Endodermal cell (in vitro differentiated cells): Measurements from ENCODE around the gene BCL2L12. TPM values are rescaled to one million over a fixed set of nuclear protein-coding genes. Genes with fewer than 3 reads are reported as not detected.

Experiments
- DNase-seq: peaks from one replicate; pipeline ENCODE4 v3.0.0-alpha.2; 2017
- H3K27ac ChIP-seq: 2 replicates; pipeline ENCODE4 v1.5.1; 2013; ENCODE audit warnings: mild to moderate bottlenecking, low read depth, low read length, moderate library complexity
- H3K27me3 ChIP-seq: 2 replicates; pipeline ENCODE4 v1.6.1; 2013; ENCODE audit warnings: mild to moderate bottlenecking, low read length, moderate library complexity; ENCODE audit not compliant: insufficient read depth, control insufficient read depth, poor library complexity, severe bottlenecking
- H3K36me3 ChIP-seq: 2 replicates; pipeline ENCODE4 v1.7.0; 2013; ENCODE audit warnings: mild to moderate bottlenecking, low read length, moderate library complexity; ENCODE audit not compliant: control insufficient read depth, insufficient read depth
- H3K4me1 ChIP-seq: one replicate; pipeline ENCODE4 v1.7.0; 2013; ENCODE audit warnings: low read length; ENCODE audit not compliant: control insufficient read depth, insufficient read depth
- H3K4me3 ChIP-seq: 2 replicates; pipeline ENCODE4 v1.5.1; 2013; ENCODE audit warnings: mild to moderate bottlenecking, low read length, moderate library complexity
- H3K9ac ChIP-seq: 2 replicates; pipeline ENCODE4 v1.6.1; 2013; ENCODE audit warnings: mild to moderate bottlenecking, low read length, moderate library complexity; ENCODE audit not compliant: poor library complexity, severe bottlenecking; ENCODE audit errors: extremely low read depth
- H3K9me3 ChIP-seq: 2 replicates; pipeline ENCODE4 v1.6.1; 2013; ENCODE audit warnings: mild to moderate bottlenecking, low read length, moderate library complexity; ENCODE audit not compliant: control insufficient read depth
- H3K27ac Mint-ChIP-seq: 2 replicates; pipeline ENCODE4 v1.8.0; 2020; ENCODE audit warnings: mixed read lengths
- H3K27me3 Mint-ChIP-seq: 2 replicates; pipeline ENCODE4 v1.8.0; 2021; ENCODE audit warnings: mild to moderate bottlenecking, mixed read lengths; ENCODE audit not compliant: insufficient read depth
- H3K36me3 Mint-ChIP-seq: 2 replicates; pipeline ENCODE4 v1.8.0; 2020; ENCODE audit warnings: low read depth, mixed read lengths
- H3K4me1 Mint-ChIP-seq: 2 replicates; pipeline ENCODE4 v1.8.0; 2020; ENCODE audit warnings: mixed read lengths
- H3K4me3 Mint-ChIP-seq: 2 replicates; pipeline ENCODE4 v1.8.0; 2020; ENCODE audit warnings: mild to moderate bottlenecking, moderate library complexity, mixed read lengths
- H3K9me3 Mint-ChIP-seq: 2 replicates; pipeline ENCODE4 v1.8.0; 2020; ENCODE audit warnings: mild to moderate bottlenecking, mixed read lengths
- WGBS, 2 experiments: methylation state at CpG; one replicate each; pipeline versions ENCODE4 v1.1.5 to v1.1.7; 2013; ENCODE audit warnings: missing lambda C conversion rate in 2 of 2, mixed read lengths in 1 of 2; ENCODE audit not compliant: insufficient coverage in 1 of 2, insufficient read length in 1 of 2; 5-methylcytosine and 5-hydroxymethylcytosine counted together
- total RNA-seq, 2 donors: library from RNA; stranded (reverse); fragmentation: NEBNext Ultra II Directional in 1 of 2; extraction: Animal tissue kit (Norgen Biotek cat#: 25700) in 1 of 2; gene quantifications; 2 replicates in 1 of 2; 3 replicates in 1 of 2; pipeline ENCODE4 v1.2.1, GENCODE V29; 2021
- TF ChIP-seq, protein P1 (sequence below): fragments of 200-600 bp; sonication (generic); conservative IDR thresholded peaks from 2 replicates; pipeline ENCODE4 v1.5.0; 2021; ENCODE audit warnings: antibody characterized with exemption, mild to moderate bottlenecking

Gene BCL2L12
- total RNA-seq, 2 donors from 2014 or later, result 91.8 to 101 TPM

DNA sequence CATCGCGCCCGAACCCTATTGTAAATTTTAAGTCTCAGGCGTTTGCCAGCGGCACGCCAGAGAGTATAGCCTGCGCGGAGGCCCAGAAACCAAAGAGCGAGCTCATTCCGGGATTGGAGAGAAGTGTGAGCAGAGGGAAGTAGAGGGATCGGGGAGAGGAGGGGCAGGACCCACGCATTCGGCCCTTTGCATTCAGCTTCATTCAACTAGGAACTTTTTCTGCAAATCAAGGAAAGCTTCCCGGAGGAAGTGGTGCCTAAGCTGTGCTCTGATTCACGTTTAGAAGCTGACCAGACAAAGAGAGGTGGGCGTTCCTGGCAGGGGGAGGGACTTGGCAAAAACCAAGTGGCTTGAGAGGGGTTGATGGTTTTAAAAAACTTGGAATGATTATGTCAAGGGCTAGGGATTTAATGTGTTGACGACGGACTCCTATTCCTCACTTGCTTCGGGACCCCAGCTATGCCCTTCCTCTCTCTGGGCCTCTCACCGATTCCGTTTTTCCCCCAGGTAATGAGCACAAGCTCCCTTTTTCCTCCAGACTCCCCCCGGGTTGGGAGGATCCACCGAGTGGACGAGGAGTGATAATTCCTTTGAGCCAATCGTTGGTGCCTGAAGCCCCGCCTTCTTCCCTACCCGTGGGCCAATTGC is 10.5 kb downstream of the BCL2L12 start:
- TF ChIP-seq, protein P1, sequence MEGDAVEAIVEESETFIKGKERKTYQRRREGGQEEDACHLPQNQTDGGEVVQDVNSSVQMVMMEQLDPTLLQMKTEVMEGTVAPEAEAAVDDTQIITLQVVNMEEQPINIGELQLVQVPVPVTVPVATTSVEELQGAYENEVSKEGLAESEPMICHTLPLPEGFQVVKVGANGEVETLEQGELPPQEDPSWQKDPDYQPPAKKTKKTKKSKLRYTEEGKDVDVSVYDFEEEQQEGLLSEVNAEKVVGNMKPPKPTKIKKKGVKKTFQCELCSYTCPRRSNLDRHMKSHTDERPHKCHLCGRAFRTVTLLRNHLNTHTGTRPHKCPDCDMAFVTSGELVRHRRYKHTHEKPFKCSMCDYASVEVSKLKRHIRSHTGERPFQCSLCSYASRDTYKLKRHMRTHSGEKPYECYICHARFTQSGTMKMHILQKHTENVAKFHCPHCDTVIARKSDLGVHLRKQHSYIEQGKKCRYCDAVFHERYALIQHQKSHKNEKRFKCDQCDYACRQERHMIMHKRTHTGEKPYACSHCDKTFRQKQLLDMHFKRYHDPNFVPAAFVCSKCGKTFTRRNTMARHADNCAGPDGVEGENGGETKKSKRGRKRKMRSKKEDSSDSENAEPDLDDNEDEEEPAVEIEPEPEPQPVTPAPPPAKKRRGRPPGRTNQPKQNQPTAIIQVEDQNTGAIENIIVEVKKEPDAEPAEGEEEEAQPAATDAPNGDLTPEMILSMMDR, result no peak
- Histone ChIP-seq H3K27me3 (no peaks in the 10 kb centered on the region), H3K4me3 (peak overlapping the region; percentile 86), H3K9me3 (no peaks in the 10 kb centered on the region), H3K36me3 (peaks cover 8% of the 10 kb centered on the region), H3K4me1 (peaks cover 14% of the 10 kb centered on the region), H3K27ac (peak overlapping the region; percentile 99), H3K9ac (peak overlapping the region; percentile 95)
- 0 to 1% methylated on average over 15 to 27 of the region's 27 CpGs for WGBS, 2 experiments
- Mint-ChIP-seq H3K4me1 (peaks cover 31% of the 10 kb centered on the region), H3K9me3 (no peaks in the 10 kb centered on the region), H3K4me3 (peak overlapping the region; percentile 97), H3K36me3 (peaks cover 13% of the 10 kb centered on the region), H3K27ac (peak overlapping the region; percentile 100), H3K27me3 (no peaks in the 10 kb centered on the region)
- peak; percentile 93 for DNase-seq

DNA sequence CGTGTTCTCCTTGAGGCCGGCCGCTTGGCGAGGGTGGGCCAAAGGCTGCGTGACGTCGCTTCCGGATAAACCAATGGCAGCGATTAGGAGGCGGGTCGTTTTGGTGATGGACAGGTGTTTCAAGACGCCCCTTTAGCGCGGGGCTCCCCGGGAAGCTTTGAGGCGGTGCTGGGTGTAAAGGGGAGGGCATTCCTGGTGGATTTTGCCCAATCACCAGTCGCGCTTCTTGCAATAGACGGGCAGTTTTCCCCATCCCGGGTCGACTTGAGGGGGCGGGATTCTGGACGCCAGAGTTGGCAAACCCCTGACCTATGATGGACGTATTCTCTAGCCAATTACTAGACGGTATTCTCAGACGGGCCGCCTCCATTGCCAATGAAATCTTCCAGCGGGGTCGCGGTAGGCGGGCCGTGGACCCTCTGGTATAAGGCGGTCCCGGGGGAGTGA is 11.1 kb downstream of the BCL2L12 start:
- 0% methylated on average over 12 to 34 of the region's 34 CpGs for WGBS, 2 experiments
- peaks cover 29% of the 10 kb centered on the region for H3K4me1 Mint-ChIP-seq
- TF ChIP-seq, protein P1, result no peak

DNA sequence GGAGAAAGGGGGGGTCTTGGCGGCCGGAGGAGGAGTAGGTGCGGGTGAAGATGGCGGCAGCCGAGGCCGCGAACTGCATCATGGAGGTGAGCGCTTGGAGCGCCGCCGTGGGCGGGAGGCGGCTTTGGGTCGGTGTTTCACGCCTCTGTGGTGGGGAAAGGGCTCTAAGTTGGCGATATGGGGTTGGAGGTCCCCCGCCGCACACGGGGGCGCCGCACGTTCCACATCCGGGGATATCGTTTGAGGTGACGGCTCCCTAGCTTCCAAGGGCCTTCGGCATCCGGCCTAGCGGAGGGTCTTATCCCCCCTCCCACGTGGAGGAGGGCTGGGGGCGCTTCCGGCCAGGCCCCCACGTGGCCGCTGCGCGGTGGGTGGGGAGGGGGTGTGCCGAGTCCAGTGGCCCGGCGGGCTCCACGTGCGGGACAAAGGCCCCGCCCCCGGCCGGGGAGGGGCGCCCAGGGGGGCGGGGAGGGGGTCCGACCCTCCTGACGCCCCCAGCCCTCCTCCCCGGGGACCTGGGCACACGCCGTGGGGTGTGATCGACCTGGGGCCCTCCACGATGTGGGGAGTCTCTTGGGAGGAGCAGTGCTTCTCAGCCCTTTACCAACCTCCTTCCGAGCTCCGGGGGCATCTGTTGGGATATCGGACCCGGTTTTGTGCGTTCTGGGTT is 11.6 kb downstream of the BCL2L12 start, which contains the start of gene PRMT1:
PRMT1 (plus strand) TSS at position 41 of the 670 bp plus-strand sequence; CDS start at position 51, 10 bp downstream.
- Mint-ChIP-seq H3K9me3 (no peaks in the 10 kb centered on the region), H3K27ac (peak within 1 kb of the TSS; percentile 100), H3K36me3 (peaks cover 18% of the 10 kb centered on the region), H3K27me3 (no peaks in the 10 kb centered on the region), H3K4me3 (peak within 1 kb of the TSS; percentile 97), H3K4me1 (peaks cover 25% of the 10 kb centered on the region)
- TF ChIP-seq, protein P1, result no peak
- Histone ChIP-seq H3K27ac (peak within 1 kb of the TSS; percentile 99), H3K9ac (peak within 1 kb of the TSS; percentile 95), H3K27me3 (no peaks in the 10 kb centered on the region), H3K36me3 (peaks cover 13% of the 10 kb centered on the region), H3K4me3 (peak within 1 kb of the TSS; percentile 86), H3K4me1 (peaks cover 14% of the 10 kb centered on the region), H3K9me3 (no peaks in the 10 kb centered on the region)
- 0% methylated on average over 29 to 50 of the region's 57 CpGs for WGBS, 2 experiments
- DNase-seq, result no peak

More for the DNA sequence above, 11.1 kb downstream of the BCL2L12 start:
- Histone ChIP-seq H3K4me3 (peak overlapping the region; percentile 86), H3K9me3 (no peaks in the 10 kb centered on the region), H3K4me1 (peaks cover 14% of the 10 kb centered on the region), H3K36me3 (peaks cover 10% of the 10 kb centered on the region), H3K27me3 (no peaks in the 10 kb centered on the region), H3K9ac (peak overlapping the region; percentile 95), H3K27ac (peak overlapping the region; percentile 99)
- H3K27ac Mint-ChIP-seq, result peak overlapping the region; percentile 100
- peak; percentile 100 for DNase-seq
- peak overlapping the region; percentile 97 for H3K4me3 Mint-ChIP-seq
- no peaks in the 10 kb centered on the region for H3K27me3 Mint-ChIP-seq
- no peaks in the 10 kb centered on the region for H3K9me3 Mint-ChIP-seq
- peaks cover 14% of the 10 kb centered on the region for H3K36me3 Mint-ChIP-seq
